MM.1S (cell line): ENCODE results near the gene RASD2.

Experiments used
- CTCF ChIP-seq: fragments of 300-600 bp; sonication (generic); IDR thresholded peaks from 2 replicates; pipeline ENCODE4 v1.5.1; 2016; ENCODE audit warnings: antibody characterized with exemption, low read length, mixed read lengths
- EZH2 ChIP-seq: fragments of 300-600 bp; sonication (generic); optimal IDR thresholded peaks from 2 replicates; pipeline ENCODE3; 2017; ENCODE audit warnings: low read depth, mild to moderate bottlenecking, antibody characterized with exemption, low read length, mixed read lengths
- EZH2phosphoT487 ChIP-seq: fragments of 300-600 bp; sonication (generic); IDR thresholded peaks from 2 replicates; pipeline ENCODE4 v1.6.1; 2018; ENCODE audit warnings: antibody characterized with exemption, low read length

GRCh38 chr22:35523167-35523947 lies 17.3 kb upstream of the RASD2 start:
- no peak for TF ChIP-seq EZH2
- 0 out of 2 replicates have a peak, but pooled peaks have one; percentile 4 for TF ChIP-seq CTCF
- no peak for TF ChIP-seq EZH2phosphoT487
